ENCODE results near the gene STXBP1.

STXBP1 gene

GRCh38 chr9:127700140-127700539 lies 88.1 kb downstream of the STXBP1 start:
- CTCF ChIA-PET = interaction anchor here (0.6 to 1.1 kb wide), 2 partner anchors 35 to 868 kb away, joined by 3 read pairs; partner anchors contain the start of gene TOR2A

GRCh38 chr9:127700594-127701255 lies 88.6 kb downstream of the STXBP1 start:
- ChIA-PET POLR2A (ENCODE audit: low non-redundant PET) (no interaction called here), CTCF (interaction anchor here (1.1 kb wide), 1 partner anchor 34 kb away, joined by 3 read pairs; the partner anchor contains the start of gene TOR2A)
- TF ChIP-seq, protein P1, sequence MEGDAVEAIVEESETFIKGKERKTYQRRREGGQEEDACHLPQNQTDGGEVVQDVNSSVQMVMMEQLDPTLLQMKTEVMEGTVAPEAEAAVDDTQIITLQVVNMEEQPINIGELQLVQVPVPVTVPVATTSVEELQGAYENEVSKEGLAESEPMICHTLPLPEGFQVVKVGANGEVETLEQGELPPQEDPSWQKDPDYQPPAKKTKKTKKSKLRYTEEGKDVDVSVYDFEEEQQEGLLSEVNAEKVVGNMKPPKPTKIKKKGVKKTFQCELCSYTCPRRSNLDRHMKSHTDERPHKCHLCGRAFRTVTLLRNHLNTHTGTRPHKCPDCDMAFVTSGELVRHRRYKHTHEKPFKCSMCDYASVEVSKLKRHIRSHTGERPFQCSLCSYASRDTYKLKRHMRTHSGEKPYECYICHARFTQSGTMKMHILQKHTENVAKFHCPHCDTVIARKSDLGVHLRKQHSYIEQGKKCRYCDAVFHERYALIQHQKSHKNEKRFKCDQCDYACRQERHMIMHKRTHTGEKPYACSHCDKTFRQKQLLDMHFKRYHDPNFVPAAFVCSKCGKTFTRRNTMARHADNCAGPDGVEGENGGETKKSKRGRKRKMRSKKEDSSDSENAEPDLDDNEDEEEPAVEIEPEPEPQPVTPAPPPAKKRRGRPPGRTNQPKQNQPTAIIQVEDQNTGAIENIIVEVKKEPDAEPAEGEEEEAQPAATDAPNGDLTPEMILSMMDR (conservative IDR thresholded peaks at IDR 0.05; ENCODE audit: low read depth) = no peak
- H3K27ac ChIP-seq = no peak overlapping the region
- DNase-seq (ENCODE audit: low spot score) = no peak

More at GRCh38 chr9:127700140-127700539, 88.1 kb downstream of the STXBP1 start:
- POLR2A ChIA-PET (ENCODE audit: low non-redundant PET) = no interaction called here
- H3K27ac ChIP-seq = no peak overlapping the region
- DNase-seq (ENCODE audit: low spot score) = no peak
- TF ChIP-seq, protein P1 (conservative IDR thresholded peaks at IDR 0.05; ENCODE audit: low read depth) = no peak

DNA sequence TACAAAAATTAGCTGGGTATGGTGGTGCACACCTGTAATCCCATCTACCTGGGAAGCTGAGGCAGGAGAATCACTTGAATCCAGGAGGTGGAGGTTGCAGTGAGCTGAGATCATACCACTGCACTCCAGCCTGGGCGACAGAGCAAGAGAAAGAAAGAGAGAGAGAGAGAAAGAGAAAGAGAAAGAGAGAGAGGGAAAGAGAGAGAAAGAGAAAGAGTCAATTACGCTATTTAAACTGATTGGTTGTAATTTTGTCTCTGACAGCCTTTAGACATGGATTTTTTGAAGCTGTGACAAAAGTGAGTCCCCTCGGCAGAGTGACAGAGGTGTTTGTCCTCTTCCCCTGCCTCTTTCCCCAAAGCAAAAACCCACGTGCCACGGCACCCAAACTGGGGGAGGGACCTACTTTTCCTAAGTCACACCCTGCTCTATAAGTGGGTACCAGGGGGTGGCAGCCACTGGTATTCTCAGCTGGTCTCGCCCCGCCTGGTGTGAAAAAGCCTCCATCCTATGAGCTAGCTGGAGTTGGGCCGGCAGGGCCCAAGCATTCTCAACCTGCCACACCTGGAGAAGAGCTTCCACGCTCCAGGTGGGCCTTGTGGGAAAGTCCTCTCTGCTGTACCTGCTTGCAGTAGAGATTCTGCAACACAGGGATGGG lies 91.3 kb downstream of the STXBP1 start:
- POLR2A ChIA-PET (ENCODE audit: low non-redundant PET) = interaction anchor here (0.7 kb wide), 1 partner anchor 99 kb away, joined by 3 read pairs; no protein-coding TSS in a partner anchor

DNA sequence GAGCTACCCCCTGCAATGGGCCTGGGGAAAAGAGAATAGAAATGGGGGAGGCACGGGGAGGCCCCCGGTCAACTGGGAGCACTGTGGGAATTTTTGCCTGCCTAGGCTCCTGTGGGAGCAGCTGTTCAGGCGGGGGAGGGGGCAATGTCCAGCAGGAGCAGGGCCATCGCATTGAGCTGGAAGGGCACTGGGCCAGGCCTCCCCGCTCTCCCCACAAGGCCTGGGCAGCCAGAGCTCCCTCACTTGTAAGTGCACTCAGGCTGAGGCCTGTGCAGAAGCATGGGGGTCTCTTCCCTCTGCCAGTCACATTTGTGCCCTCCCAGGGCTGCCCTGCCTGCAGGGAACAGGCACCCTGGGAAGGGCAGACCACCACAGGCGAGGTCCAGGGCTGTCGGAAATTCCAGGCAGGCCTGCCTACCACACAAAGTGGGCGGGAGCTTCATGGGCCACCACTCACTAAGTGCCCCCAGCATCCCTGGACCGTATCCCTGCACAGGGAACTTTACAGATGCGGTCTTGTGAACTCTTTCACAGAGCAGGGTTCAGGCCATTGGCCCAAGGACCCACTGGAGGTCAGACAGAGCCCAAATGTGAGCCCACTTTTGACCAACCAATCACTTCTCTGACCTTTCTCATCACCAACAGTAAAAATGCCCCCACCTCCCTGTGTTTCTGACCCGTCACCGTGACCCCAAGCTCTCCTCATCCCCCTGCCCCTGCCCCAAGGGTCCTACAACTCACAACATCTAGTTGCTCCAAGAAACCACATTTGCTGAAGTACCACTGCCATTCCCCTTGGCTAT lies 93.7 kb downstream of the STXBP1 start:
- TF ChIP-seq, protein P1 (conservative IDR thresholded peaks at IDR 0.05; ENCODE audit: low read depth) = no peak
- no peak overlapping the region for H3K27ac ChIP-seq
- DNase-seq (ENCODE audit: low spot score) = no peak
- CTCF ChIA-PET = interaction anchor here (0.7 to 1.9 kb wide), 3 partner anchors 9 to 29 kb away, joined by 3 to 9 read pairs (median 3); partner anchors contain the start of genes PTRH1, TOR2A and TTC16
- POLR2A ChIA-PET (ENCODE audit: low non-redundant PET) = interaction anchor here (0.6 kb wide), 2 partner anchors 11 to 393 kb away, joined by 3 read pairs; no protein-coding TSS in a partner anchor

More for the DNA sequence above, 91.3 kb downstream of the STXBP1 start:
- H3K27ac ChIP-seq = no peak overlapping the region
- CTCF ChIA-PET = interaction anchor here (1.5 kb wide), 1 partner anchor 10 kb away, joined by 3 read pairs; no protein-coding TSS in a partner anchor
- DNase-seq (ENCODE audit: low spot score) = no peak
- TF ChIP-seq, protein P1 (conservative IDR thresholded peaks at IDR 0.05; ENCODE audit: low read depth) = no peak

- H3K27ac ChIP-seq = peak within 1 kb of the TSS; percentile 4; the same call in 1 of the 2 replicates
- CTCF ChIA-PET = interaction anchor here (1.0 to 1.9 kb wide), 2 partner anchors 9 to 28 kb away, joined by 3 to 9 read pairs; partner anchors contain the start of genes PTRH1, TOR2A and TTC16
- DNase-seq (ENCODE audit: low spot score) = peak; percentile 59
- POLR2A ChIA-PET (ENCODE audit: low non-redundant PET) = no interaction called here
- TF ChIP-seq, protein P1 (conservative IDR thresholded peaks at IDR 0.05; ENCODE audit: low read depth) = no peak
These were observed 94.8 kb downstream of the STXBP1 start, which contains the start of gene CFAP157 for GRCh38 chr9:127706836-127707241. Gene CFAP157, plus strand, starts transcription at chr9:127706988. Its CDS starts 44 bp downstream, at chr9:127707032.
